Measurements from ENCODE around the gene CNTNAP2. TPM values are rescaled to one million over a fixed set of nuclear protein-coding genes. Genes with fewer than 3 reads are reported as not detected.

Gene CNTNAP2
- total and polyA plus RNA-seq, 2 experiments from 2014 or later: not detected

- Histone ChIP-seq H3K4me2 (ENCODE audit: unreplicated experiment) (no peak overlapping the region), H3K9me3 (ENCODE audit: low read depth) (no peaks in the 10 kb centered on the region), H3K79me2 (ENCODE audit: insufficient read depth) (no peaks in the 10 kb centered on the region), H3K27ac (no peak overlapping the region), H3K4me3 (no peak overlapping the region), H3K4me1 (ENCODE audit: insufficient read depth) (no peaks in the 10 kb centered on the region), H4K20me1 (ENCODE audit: insufficient read depth) (no peaks in the 10 kb centered on the region), H3K27me3 (replicated peaks; ENCODE audit: insufficient read depth) (no peaks in the 10 kb centered on the region), H3K9ac (no peak overlapping the region), H2AFZ (no peak overlapping the region), H3F3A (ENCODE audit: insufficient read depth) (no peaks in the 10 kb centered on the region), H3K36me3 (ENCODE audit: low read depth) (no peaks in the 10 kb centered on the region), H3K9me2 (ENCODE audit: insufficient read depth) (no peaks in the 10 kb centered on the region)
- DNase-seq: no peak
- in situ Hi-C loops (cut with MboI): no loop called here
- TF ChIP-seq EZH2phosphoT487 (IDR thresholded peaks at IDR 0.05; ENCODE audit: insufficient read depth, low read depth): no peak
- no peak for TF ChIP-seq EZH2 (IDR thresholded peaks at IDR 0.05; ENCODE audit: insufficient read depth, poor library complexity, severe bottlenecking)
Measured at GRCh38 chr7:147852833-147853232, 1736.2 kb downstream of the CNTNAP2 start.

DNA sequence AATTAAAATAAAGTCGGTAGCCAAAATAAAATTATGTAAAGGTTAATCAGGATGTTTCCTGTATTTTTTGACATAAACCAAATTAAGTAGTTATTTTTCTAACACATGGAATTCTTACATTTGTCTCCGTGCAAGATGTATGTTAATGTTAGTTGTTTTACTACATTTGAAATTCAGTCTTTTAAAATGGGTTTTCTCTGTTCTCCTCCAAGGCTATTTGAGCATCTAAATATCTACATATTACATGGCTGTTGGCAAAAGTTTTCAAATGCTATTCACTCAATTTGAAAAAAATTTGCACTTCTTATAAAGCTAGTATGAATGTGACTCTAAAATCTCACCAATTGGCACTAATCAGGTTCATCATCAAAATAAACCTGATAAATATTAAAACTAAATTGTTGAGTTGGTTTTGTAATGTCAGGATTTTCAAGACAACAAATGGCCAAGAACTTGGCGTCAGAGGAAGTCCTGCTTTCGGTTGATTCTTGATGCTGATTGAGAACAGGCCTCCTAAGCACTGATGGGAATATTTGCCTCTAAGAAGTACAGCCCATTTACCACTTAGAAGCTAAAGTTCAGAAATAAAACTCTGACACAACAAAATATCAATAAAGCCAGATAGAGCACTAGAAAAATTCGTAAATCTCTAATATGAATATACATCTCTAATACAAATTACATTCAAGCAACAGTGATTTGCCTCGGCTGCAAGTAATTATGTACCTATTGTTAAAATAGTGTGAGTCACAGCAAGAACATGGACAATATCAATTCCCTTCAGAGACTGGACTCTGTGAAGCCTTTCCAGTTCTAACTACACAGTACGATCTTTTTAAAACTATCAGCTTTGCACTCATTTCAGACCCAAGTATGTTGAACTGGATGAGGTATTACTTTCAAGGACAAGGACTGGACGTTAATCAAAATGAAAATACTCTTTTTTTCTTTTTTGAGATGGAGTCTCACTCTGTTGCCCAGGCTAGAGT, 1740.8 kb downstream of the CNTNAP2 start:
- Histone ChIP-seq H4K20me1 (ENCODE audit: insufficient read depth) (no peaks in the 10 kb centered on the region), H3K79me2 (ENCODE audit: insufficient read depth) (no peaks in the 10 kb centered on the region), H3F3A (ENCODE audit: insufficient read depth) (no peaks in the 10 kb centered on the region), H3K4me3 (no peak overlapping the region), H2AFZ (no peak overlapping the region), H3K9me3 (ENCODE audit: low read depth) (no peaks in the 10 kb centered on the region), H3K9me2 (ENCODE audit: insufficient read depth) (no peaks in the 10 kb centered on the region), H3K4me1 (ENCODE audit: insufficient read depth) (no peaks in the 10 kb centered on the region), H3K36me3 (ENCODE audit: low read depth) (no peaks in the 10 kb centered on the region), H3K27me3 (replicated peaks; ENCODE audit: insufficient read depth) (no peaks in the 10 kb centered on the region), H3K4me2 (ENCODE audit: unreplicated experiment) (no peak overlapping the region), H3K27ac (no peak overlapping the region), H3K9ac (no peak overlapping the region)
- TF ChIP-seq EZH2 (IDR thresholded peaks at IDR 0.05; ENCODE audit: insufficient read depth, poor library complexity, severe bottlenecking) (no peak), EZH2phosphoT487 (IDR thresholded peaks at IDR 0.05; ENCODE audit: insufficient read depth, low read depth) (no peak)
- 22 to 26% methylated on average over 8 of the region's 8 CpGs for WGBS, 2 experiments (ENCODE audit: low coverage in 1 of 2, low lambda C conversion rate in 2 of 2, missing lambda C conversion rate in 2 of 2)
- DNase-seq: no peak
- in situ Hi-C loops (cut with MboI): no loop called here

- Histone ChIP-seq H3K9me2 (ENCODE audit: insufficient read depth) (no peaks in the 10 kb centered on the region), H3K9ac (no peak overlapping the region), H3K36me3 (ENCODE audit: low read depth) (no peaks in the 10 kb centered on the region), H3K4me2 (ENCODE audit: unreplicated experiment) (no peak overlapping the region), H2AFZ (no peak overlapping the region), H3K27me3 (replicated peaks; ENCODE audit: insufficient read depth) (no peaks in the 10 kb centered on the region), H3K79me2 (ENCODE audit: insufficient read depth) (no peaks in the 10 kb centered on the region), H3K4me3 (no peak overlapping the region), H3K9me3 (ENCODE audit: low read depth) (no peaks in the 10 kb centered on the region), H4K20me1 (ENCODE audit: insufficient read depth) (no peaks in the 10 kb centered on the region), H3K27ac (no peak overlapping the region), H3K4me1 (ENCODE audit: insufficient read depth) (no peaks in the 10 kb centered on the region), H3F3A (ENCODE audit: insufficient read depth) (no peaks in the 10 kb centered on the region)
- in situ Hi-C loops (cut with MboI): no loop called here
- 11 to 15% methylated on average over 3 of the region's 3 CpGs for WGBS, 2 experiments (ENCODE audit: low coverage in 1 of 2, low lambda C conversion rate in 2 of 2, missing lambda C conversion rate in 2 of 2)
- TF ChIP-seq EZH2phosphoT487 (IDR thresholded peaks at IDR 0.05; ENCODE audit: insufficient read depth, low read depth): no peak
- no peak for TF ChIP-seq EZH2 (IDR thresholded peaks at IDR 0.05; ENCODE audit: insufficient read depth, poor library complexity, severe bottlenecking)
- no peak for DNase-seq
Measured at GRCh38 chr7:147858421-147858820, 1741.8 kb downstream of the CNTNAP2 start.

- DNase-seq: no peak
- no peak overlapping the region for H3K9ac ChIP-seq
- H3F3A ChIP-seq (ENCODE audit: insufficient read depth): no peaks in the 10 kb centered on the region
- H3K79me2 ChIP-seq (ENCODE audit: insufficient read depth): no peaks in the 10 kb centered on the region
- no peaks in the 10 kb centered on the region for H3K27me3 ChIP-seq (replicated peaks; ENCODE audit: insufficient read depth)
- no peaks in the 10 kb centered on the region for H3K9me3 ChIP-seq (ENCODE audit: low read depth)
- no peaks in the 10 kb centered on the region for H4K20me1 ChIP-seq (ENCODE audit: insufficient read depth)
- no peak overlapping the region for H3K27ac ChIP-seq
- in situ Hi-C loops (cut with MboI): no loop called here
- no peak overlapping the region for H2AFZ ChIP-seq
- no peaks in the 10 kb centered on the region for H3K36me3 ChIP-seq (ENCODE audit: low read depth)
- no peaks in the 10 kb centered on the region for H3K4me1 ChIP-seq (ENCODE audit: insufficient read depth)
- no peaks in the 10 kb centered on the region for H3K9me2 ChIP-seq (ENCODE audit: insufficient read depth)
- H3K4me2 ChIP-seq (ENCODE audit: unreplicated experiment): no peak overlapping the region
- TF ChIP-seq EZH2phosphoT487 (IDR thresholded peaks at IDR 0.05; ENCODE audit: insufficient read depth, low read depth) (no peak), EZH2 (IDR thresholded peaks at IDR 0.05; ENCODE audit: insufficient read depth, poor library complexity, severe bottlenecking) (no peak)
- H3K4me3 ChIP-seq: no peak overlapping the region
- WGBS, 2 experiments (ENCODE audit: low coverage in 1 of 2, low lambda C conversion rate in 2 of 2, missing lambda C conversion rate in 2 of 2): 5 to 6% methylated on average over 4 of the region's 4 CpGs
Measured at GRCh38 chr7:147859033-147859432, 1742.4 kb downstream of the CNTNAP2 start.

All from GM23248 (cell line).